Ascending aorta (tissue), 2 donors: ENCODE results near the gene WIPF3. TPM values are rescaled to one million over a fixed set of nuclear protein-coding genes. Genes with fewer than 3 reads are reported as not detected.

Source experiments
- DNase-seq, 2 donors: peaks; one replicate each; pipeline ENCODE4 v3.0.0-alpha.2; 2019; ENCODE audit warnings: low spot score in 2 of 2
- H3K27ac ChIP-seq, 2 donors: fragments of 200-600 bp; sonication (generic); one replicate each; pipeline ENCODE4 v1.5.1; 2016 to 2017; ENCODE audit warnings: mild to moderate bottlenecking in 1 of 2
- H3K27me3 ChIP-seq: fragments of 200-600 bp; sonication (generic); one replicate; pipeline ENCODE4 v1.5.1; 2017
- H3K36me3 ChIP-seq, 2 donors: fragments of 200-600 bp; sonication (generic); one replicate each; pipeline ENCODE4 v1.5.1; 2016
- H3K4me1 ChIP-seq, 2 donors: fragments of 200-600 bp; sonication (generic); one replicate each; pipeline ENCODE4 v1.5.1; 2016 to 2017; ENCODE audit warnings: mild to moderate bottlenecking in 1 of 2
- H3K4me3 ChIP-seq, 2 donors: fragments of 200-600 bp; sonication (generic); one replicate each; pipeline ENCODE4 v1.5.1; 2016 to 2017; ENCODE audit warnings: mild to moderate bottlenecking in 1 of 2
- H3K9me3 ChIP-seq, 2 donors: fragments of 200-600 bp; sonication (generic); one replicate each; pipeline ENCODE4 v1.5.1; 2016
- intact Hi-C: fragments of 100-400 bp; cut with DNase I; formaldehyde crosslinking; loops from one replicate; pipeline ENCODE4 v1.15.1; 2023
- total RNA-seq: library from RNA; depleted of rRNA; stranded (reverse); fragments of >200 nt; gene quantifications from one replicate; pipeline ENCODE4 v1.1.0, GENCODE V29; 2016
- TF ChIP-seq, protein P1 (sequence below), 3 experiments: fragments of 200-600 bp in 2 of 3; fragments of 450-650 bp in 1 of 3; sonication (generic) in 2 of 3; IDR thresholded peaks; one replicate each; pipeline ENCODE4 v1.5.1; 2016 to 2019; ENCODE audit warnings: antibody characterized with exemption in 3 of 3, mild to moderate bottlenecking in 1 of 3, moderate library complexity in 1 of 3

The WIPF3 gene
- total RNA-seq, 1 donor from 2014 or later, result 4.6 TPM

- Histone ChIP-seq H3K27ac (no peak overlapping the region), H3K27me3 (no peaks in the 10 kb centered on the region), H3K36me3 (no peaks in the 10 kb centered on the region), H3K4me3 (no peak overlapping the region), H3K4me1 (no peaks in the 10 kb centered on the region), H3K9me3 (no peaks in the 10 kb centered on the region)
- DNase-seq, result no peak
- intact Hi-C loops, result no loop called here
- TF ChIP-seq, protein P1, sequence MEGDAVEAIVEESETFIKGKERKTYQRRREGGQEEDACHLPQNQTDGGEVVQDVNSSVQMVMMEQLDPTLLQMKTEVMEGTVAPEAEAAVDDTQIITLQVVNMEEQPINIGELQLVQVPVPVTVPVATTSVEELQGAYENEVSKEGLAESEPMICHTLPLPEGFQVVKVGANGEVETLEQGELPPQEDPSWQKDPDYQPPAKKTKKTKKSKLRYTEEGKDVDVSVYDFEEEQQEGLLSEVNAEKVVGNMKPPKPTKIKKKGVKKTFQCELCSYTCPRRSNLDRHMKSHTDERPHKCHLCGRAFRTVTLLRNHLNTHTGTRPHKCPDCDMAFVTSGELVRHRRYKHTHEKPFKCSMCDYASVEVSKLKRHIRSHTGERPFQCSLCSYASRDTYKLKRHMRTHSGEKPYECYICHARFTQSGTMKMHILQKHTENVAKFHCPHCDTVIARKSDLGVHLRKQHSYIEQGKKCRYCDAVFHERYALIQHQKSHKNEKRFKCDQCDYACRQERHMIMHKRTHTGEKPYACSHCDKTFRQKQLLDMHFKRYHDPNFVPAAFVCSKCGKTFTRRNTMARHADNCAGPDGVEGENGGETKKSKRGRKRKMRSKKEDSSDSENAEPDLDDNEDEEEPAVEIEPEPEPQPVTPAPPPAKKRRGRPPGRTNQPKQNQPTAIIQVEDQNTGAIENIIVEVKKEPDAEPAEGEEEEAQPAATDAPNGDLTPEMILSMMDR (IDR thresholded peaks at IDR 0.05), result no peak
These were observed 27.6 kb downstream of the WIPF3 start for GRCh38 chr7:29833929-29834328.

DNA sequence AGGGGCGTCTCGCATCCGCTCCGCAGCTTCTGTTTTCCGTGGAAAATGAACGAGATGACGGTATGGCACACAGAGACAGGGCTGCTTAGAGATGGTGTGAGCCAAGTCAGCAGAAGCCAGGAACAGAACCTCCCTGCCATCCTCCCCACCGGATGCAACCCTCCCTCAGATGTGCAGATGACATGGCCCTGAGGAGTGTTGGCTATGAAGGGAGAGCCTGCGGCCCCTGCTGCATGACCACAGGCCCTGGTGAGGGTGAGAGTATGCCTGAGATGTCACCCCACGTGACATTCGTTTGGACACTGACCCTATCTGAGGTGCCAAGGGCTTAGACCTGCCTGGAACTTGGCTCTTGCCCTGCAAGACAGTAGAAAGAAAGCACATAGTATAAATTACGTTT is 29.4 kb downstream of the WIPF3 start:
- no peak overlapping the region for H3K4me3 ChIP-seq
- no peaks in the 10 kb centered on the region for H3K27me3 ChIP-seq
- no peaks in the 10 kb centered on the region for H3K9me3 ChIP-seq
- intact Hi-C loops, result no loop called here
- TF ChIP-seq, protein P1 (IDR thresholded peaks at IDR 0.05), result no peak
- no peak overlapping the region for H3K27ac ChIP-seq
- no peaks in the 10 kb centered on the region for H3K4me1 ChIP-seq
- H3K36me3 ChIP-seq, result no peaks in the 10 kb centered on the region
- DNase-seq, result no peak

- Histone ChIP-seq H3K4me3 (no peak overlapping the region), H3K4me1 (no peaks in the 10 kb centered on the region), H3K27me3 (no peaks in the 10 kb centered on the region), H3K27ac (no peak overlapping the region), H3K9me3 (no peaks in the 10 kb centered on the region), H3K36me3 (no peaks in the 10 kb centered on the region)
- TF ChIP-seq, protein P1 (IDR thresholded peaks at IDR 0.05), result no peak
- DNase-seq, result peak in 1 of 2 donors; percentile 71
- intact Hi-C loops, result no loop called here
These were observed 33.0 kb downstream of the WIPF3 start for GRCh38 chr7:29839302-29839701.

DNA sequence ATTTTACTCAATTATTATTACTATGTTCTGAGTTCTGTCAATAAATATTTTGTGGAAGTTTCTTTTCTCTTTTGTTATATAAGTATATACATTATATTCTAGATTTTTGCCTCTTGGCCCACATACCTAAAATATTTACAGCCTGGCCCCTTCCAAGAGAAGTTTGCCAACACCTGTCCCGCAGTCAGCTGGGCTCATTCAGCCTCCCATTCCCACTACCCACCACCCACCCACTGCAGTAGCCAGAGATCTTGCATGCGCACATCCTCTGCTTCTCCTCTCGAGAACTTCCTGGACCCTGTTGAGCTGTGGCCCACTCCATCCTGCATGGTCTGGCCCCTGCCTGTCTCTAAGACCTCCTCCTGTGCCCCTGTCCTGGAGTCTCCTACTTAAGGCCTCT is 33.6 kb downstream of the WIPF3 start:
- Histone ChIP-seq H3K27me3 (no peaks in the 10 kb centered on the region), H3K4me1 (no peaks in the 10 kb centered on the region), H3K27ac (no peak overlapping the region), H3K9me3 (no peaks in the 10 kb centered on the region), H3K36me3 (no peaks in the 10 kb centered on the region), H3K4me3 (no peak overlapping the region)
- no peak for DNase-seq
- TF ChIP-seq, protein P1 (IDR thresholded peaks at IDR 0.05), result no peak
- intact Hi-C loops, result no loop called here

GRCh38 chr7:29840701-29841100 is 34.4 kb downstream of the WIPF3 start:
- Histone ChIP-seq H3K27ac (no peak overlapping the region), H3K36me3 (no peaks in the 10 kb centered on the region), H3K9me3 (no peaks in the 10 kb centered on the region), H3K27me3 (no peaks in the 10 kb centered on the region), H3K4me3 (no peak overlapping the region), H3K4me1 (no peaks in the 10 kb centered on the region)
- TF ChIP-seq, protein P1 (IDR thresholded peaks at IDR 0.05), result no peak
- intact Hi-C loops, result no loop called here
- no peak for DNase-seq
